Activated CD8-positive, alpha-beta memory T cell treated with anti-CD3 and anti-CD28 coated beads, Interleukin-2, amount 10 ng/mL, durations not matched to agents 7 days and 5 days (primary cell): ENCODE data around the gene VGLL4. TPM values are rescaled to one million over a fixed set of nuclear protein-coding genes. Genes with fewer than 3 reads are reported as not detected.
"Not testable (repeated sequence)": the region's sequence is repeated elsewhere in the genome, so short reads cannot be mapped to it uniquely, and the experiment has no call there.

Source experiments
- ATAC-seq: fragments of 150-1000 bp; cut with Tn5 transposase; one replicate; pipeline ENCODE4 v1.10.0; 2021; ENCODE audit warnings: moderate library complexity
- CTCF ChIA-PET: fragments of 350-600 bp; sonication (Branson Sonifier 250); formaldehyde crosslinking; loops from one replicate; lab custom pipeline; 2021; ENCODE audit warnings: antibody characterized with exemption; lab: Charles Lee
- DNase-seq: peaks from one replicate; pipeline ENCODE4 v3.0.0-alpha.2; 2020
- H3K27ac Mint-ChIP-seq: one replicate; pipeline ENCODE4 v1.8.0; 2021; ENCODE audit warnings: mild to moderate bottlenecking, mixed read lengths
- H3K27me3 Mint-ChIP-seq: one replicate; pipeline ENCODE4 v1.8.0; 2021; ENCODE audit warnings: mixed read lengths
- H3K36me3 Mint-ChIP-seq: one replicate; pipeline ENCODE4 v1.8.0; 2021; ENCODE audit warnings: mild to moderate bottlenecking, mixed read lengths
- H3K4me1 Mint-ChIP-seq: one replicate; pipeline ENCODE4 v1.8.0; 2021; ENCODE audit warnings: mixed read lengths
- H3K4me3 Mint-ChIP-seq: one replicate; pipeline ENCODE4 v1.8.0; 2021; ENCODE audit warnings: mild to moderate bottlenecking, moderate library complexity, mixed read lengths
- H3K9me3 Mint-ChIP-seq: one replicate; pipeline ENCODE4 v1.8.0; 2022; ENCODE audit warnings: low read depth, mixed read lengths
- total RNA-seq, 2 experiments: library from RNA; stranded (reverse); gene quantifications; one replicate each; pipeline ENCODE4 v1.2.3, GENCODE V29; 2021

Gene VGLL4
- total RNA-seq, 2 experiments from 2014 or later, result 45.3 to 53.2 TPM

DNA sequence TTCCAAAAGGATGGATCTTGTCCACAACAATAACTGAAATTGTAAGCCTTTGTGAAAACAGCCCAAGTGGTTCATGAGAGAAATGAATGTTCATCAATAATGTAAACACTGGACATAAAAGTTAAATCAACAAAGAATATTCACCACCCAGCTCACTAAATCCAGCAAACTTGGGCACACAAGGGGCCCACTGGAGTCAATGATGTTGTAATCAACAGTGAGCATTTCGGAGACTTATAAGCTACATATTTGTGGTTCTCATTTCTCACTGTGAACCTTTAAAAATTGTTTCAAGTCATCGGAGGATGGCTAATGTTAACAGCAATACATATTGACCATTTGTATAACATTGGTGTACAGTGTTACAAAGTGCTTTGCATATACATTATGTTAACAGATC, 63.1 kb downstream of the VGLL4 start:
- H3K4me3 Mint-ChIP-seq, result no peak overlapping the region
- DNase-seq (no peak), ATAC-seq (no peak)
- H3K36me3 Mint-ChIP-seq, result peaks cover 14% of the 10 kb centered on the region
- H3K27me3 Mint-ChIP-seq, result no peaks in the 10 kb centered on the region
- CTCF ChIA-PET, result interaction anchor here (0.7 kb wide), 1 partner anchor 200 kb away, joined by 3 read pairs; no protein-coding TSS in a partner anchor
- H3K9me3 Mint-ChIP-seq, result no peaks in the 10 kb centered on the region
- H3K27ac Mint-ChIP-seq, result no peak overlapping the region
- H3K4me1 Mint-ChIP-seq, result peaks cover 15% of the 10 kb centered on the region

DNA sequence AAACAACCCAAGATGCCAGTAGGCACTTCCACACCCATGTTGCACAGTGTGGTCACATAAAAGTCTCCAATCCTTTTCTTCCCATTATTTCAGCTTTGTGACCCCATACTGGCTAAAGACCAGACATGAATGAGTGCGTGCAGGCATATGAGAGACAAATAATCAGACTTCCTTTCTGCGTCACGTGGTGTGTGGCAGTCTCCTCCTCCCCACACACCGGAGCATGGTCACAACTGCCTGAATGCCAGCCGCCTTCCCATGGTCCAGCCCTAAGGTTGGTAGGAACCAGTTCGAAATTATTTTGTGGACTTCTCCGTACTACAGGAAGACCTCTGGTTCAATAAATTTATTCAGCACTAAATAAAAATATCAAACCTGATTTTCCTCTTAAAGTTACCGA, 65.5 kb downstream of the VGLL4 start:
- ATAC-seq (no peak), DNase-seq (no peak)
- Mint-ChIP-seq H3K36me3 (peaks cover 13% of the 10 kb centered on the region), H3K4me1 (peaks cover 5% of the 10 kb centered on the region), H3K9me3 (no peaks in the 10 kb centered on the region), H3K4me3 (no peak overlapping the region), H3K27me3 (no peaks in the 10 kb centered on the region), H3K27ac (no peak overlapping the region)
- CTCF ChIA-PET, result interaction anchor here (1.2 kb wide), 1 partner anchor 198 kb away, joined by 3 read pairs; no protein-coding TSS in a partner anchor

GRCh38 chr3:11576453-11576852, 67.3 kb downstream of the VGLL4 start:
- no peak for ATAC-seq
- Mint-ChIP-seq H3K36me3 (peaks cover 10% of the 10 kb centered on the region), H3K27ac (no peak overlapping the region), H3K4me3 (no peak overlapping the region), H3K27me3 (no peaks in the 10 kb centered on the region), H3K9me3 (no peaks in the 10 kb centered on the region), H3K4me1 (peaks cover 2% of the 10 kb centered on the region)
- CTCF ChIA-PET, result no interaction called here
- no peak for DNase-seq

DNA sequence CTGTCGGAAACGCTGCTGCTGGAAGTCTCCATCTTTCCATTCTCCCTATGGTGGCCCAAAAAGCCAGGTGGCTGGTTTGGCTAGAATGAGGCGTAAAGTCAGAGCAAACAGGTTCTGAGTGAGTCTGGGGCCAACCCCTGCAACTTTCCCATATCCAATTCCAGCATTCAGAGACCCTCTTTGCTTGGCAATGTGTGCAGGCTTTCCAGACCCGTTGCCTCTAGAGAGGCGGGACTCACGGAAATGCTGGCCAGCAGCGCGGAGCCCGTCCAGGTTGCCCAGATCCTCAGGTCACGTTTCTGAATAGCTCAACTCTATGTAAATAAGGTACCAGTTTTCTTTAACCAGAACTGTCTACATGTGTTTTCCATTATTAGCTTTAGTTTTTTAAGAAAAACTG, 68.0 kb downstream of the VGLL4 start:
- Mint-ChIP-seq H3K9me3 (no peaks in the 10 kb centered on the region), H3K36me3 (peaks cover 10% of the 10 kb centered on the region), H3K4me1 (peaks cover 2% of the 10 kb centered on the region), H3K4me3 (no peak overlapping the region), H3K27me3 (no peaks in the 10 kb centered on the region), H3K27ac (no peak overlapping the region)
- no peak for DNase-seq
- ATAC-seq, result no peak
- CTCF ChIA-PET, result no interaction called here

DNA sequence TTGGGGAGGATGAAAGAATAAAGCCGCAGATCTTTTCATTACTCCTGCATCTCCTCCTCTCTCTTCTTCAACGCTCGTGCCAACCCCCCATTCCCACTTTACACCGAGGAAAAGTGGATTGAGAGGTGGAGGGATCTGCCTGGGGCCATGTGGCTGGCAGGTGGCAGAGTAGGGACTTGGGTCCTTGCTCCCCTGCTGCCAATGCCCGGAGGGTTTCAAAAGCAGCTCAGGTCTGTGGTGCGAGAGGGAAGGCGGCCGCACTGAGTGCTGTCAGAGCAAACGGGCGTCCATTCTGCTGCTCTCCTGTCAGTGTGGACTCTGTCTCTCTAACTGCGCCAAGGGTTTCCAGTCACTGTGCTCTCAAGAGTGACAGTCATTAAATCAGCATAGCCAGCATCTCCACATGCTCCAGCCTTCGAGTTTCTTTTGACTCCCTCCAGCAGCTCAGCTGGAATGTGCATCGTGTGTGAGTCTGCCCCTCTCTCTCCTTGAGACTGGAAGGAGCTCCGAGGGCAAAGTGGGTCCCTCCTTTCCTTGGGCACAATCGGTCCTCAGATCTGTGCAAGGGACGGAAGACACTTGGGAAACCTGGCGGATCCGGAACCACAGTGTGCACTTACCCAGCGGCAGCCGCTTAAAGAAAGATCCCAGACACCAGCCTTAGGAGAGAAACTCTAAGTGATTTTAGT, 68.6 kb downstream of the VGLL4 start:
- CTCF ChIA-PET, result no interaction called here

DNA sequence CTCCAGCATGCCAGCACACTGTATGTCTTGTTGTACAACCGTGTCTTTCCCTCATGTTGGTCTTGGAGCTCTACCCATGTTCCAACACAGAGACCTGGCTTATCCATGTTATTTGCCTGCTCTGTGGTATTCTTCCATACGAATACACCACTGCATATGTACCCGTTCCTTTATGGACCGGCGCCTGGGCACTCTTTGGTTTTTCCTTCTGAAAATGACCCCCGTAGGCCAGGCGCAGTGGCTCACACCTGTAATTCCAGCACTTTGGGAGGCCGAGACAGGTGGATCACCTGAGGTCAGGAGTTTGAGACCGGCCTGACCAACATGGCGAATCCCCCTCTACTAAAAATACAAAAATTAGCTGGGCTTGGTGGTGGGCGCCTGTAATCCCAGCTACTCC, 71.1 kb downstream of the VGLL4 start:
- DNase-seq, H3K27me3 Mint-ChIP-seq, CTCF ChIA-PET, H3K9me3 Mint-ChIP-seq, H3K36me3 Mint-ChIP-seq, H3K27ac Mint-ChIP-seq, H3K4me1 Mint-ChIP-seq, H3K4me3 Mint-ChIP-seq, ATAC-seq: not testable (repeated sequence)

More for the DNA sequence above, 68.6 kb downstream of the VGLL4 start:
- Mint-ChIP-seq H3K4me3 (no peak overlapping the region), H3K9me3 (no peaks in the 10 kb centered on the region), H3K27ac (no peak overlapping the region), H3K4me1 (no peaks in the 10 kb centered on the region), H3K27me3 (no peaks in the 10 kb centered on the region), H3K36me3 (peaks cover 6% of the 10 kb centered on the region)
- no peak for ATAC-seq
- no peak for DNase-seq

GRCh38 chr3:11570789-11571495, 72.8 kb downstream of the VGLL4 start:
- Mint-ChIP-seq H3K9me3 (no peaks in the 10 kb centered on the region), H3K4me3 (no peak overlapping the region), H3K36me3 (peaks cover 12% of the 10 kb centered on the region), H3K27ac (no peak overlapping the region), H3K4me1 (no peaks in the 10 kb centered on the region), H3K27me3 (no peaks in the 10 kb centered on the region)
- DNase-seq, result no peak
- ATAC-seq, result no peak
- CTCF ChIA-PET, result no interaction called here

GRCh38 chr3:11570251-11570650, 73.5 kb downstream of the VGLL4 start:
- Mint-ChIP-seq H3K27me3 (no peaks in the 10 kb centered on the region), H3K36me3 (peaks cover 12% of the 10 kb centered on the region), H3K27ac (no peak overlapping the region), H3K4me3 (no peak overlapping the region), H3K4me1 (no peaks in the 10 kb centered on the region), H3K9me3 (no peaks in the 10 kb centered on the region)
- DNase-seq (no peak), ATAC-seq (no peak)
- CTCF ChIA-PET, result no interaction called here

GRCh38 chr3:11569156-11569741, 74.5 kb downstream of the VGLL4 start:
- peak overlapping the region; percentile 45 for H3K27ac Mint-ChIP-seq
- H3K9me3 Mint-ChIP-seq, result no peaks in the 10 kb centered on the region
- ATAC-seq, result no peak
- no peak for DNase-seq
- H3K4me3 Mint-ChIP-seq, result no peak overlapping the region
- CTCF ChIA-PET, result no interaction called here
- peaks cover 12% of the 10 kb centered on the region for H3K36me3 Mint-ChIP-seq
- no peaks in the 10 kb centered on the region for H3K4me1 Mint-ChIP-seq
- H3K27me3 Mint-ChIP-seq, result no peaks in the 10 kb centered on the region

GRCh38 chr3:11568503-11569155, 75.1 kb downstream of the VGLL4 start:
- Mint-ChIP-seq H3K4me1 (no peaks in the 10 kb centered on the region), H3K4me3 (no peak overlapping the region), H3K36me3 (peaks cover 13% of the 10 kb centered on the region), H3K9me3 (no peaks in the 10 kb centered on the region), H3K27me3 (no peaks in the 10 kb centered on the region), H3K27ac (no peak overlapping the region)
- CTCF ChIA-PET, result no interaction called here
- ATAC-seq (no peak), DNase-seq (no peak)

GRCh38 chr3:11567516-11568467, 75.9 kb downstream of the VGLL4 start:
- Mint-ChIP-seq H3K27ac (no peak overlapping the region), H3K36me3 (peaks cover 14% of the 10 kb centered on the region), H3K9me3 (no peaks in the 10 kb centered on the region), H3K4me1 (no peaks in the 10 kb centered on the region), H3K27me3 (no peaks in the 10 kb centered on the region), H3K4me3 (no peak overlapping the region)
- ATAC-seq, result no peak
- CTCF ChIA-PET, result no interaction called here
- DNase-seq, result no peak

DNA sequence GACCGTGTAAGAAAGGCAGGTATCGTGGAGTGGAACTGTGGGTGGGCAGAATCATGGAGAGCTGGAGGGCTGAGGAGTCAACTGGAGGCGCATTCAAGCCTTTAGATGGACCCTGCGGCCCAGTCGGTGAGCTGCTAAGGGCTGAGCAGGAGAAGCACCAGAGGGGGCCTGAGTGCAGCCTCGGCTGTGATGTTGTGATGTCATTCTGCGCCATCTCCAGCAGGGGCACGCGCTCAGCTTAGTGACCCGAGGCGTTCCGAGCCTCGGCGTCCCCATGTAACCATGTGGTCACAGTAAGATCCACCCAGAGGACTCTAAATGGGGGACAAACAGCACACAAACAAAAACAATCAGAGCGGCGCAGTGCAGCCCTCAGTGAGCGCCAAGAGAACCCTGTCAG, 76.8 kb downstream of the VGLL4 start:
- CTCF ChIA-PET, result no interaction called here
- H3K4me1 Mint-ChIP-seq, result no peaks in the 10 kb centered on the region

GRCh38 chr3:11566478-11566877, 77.2 kb downstream of the VGLL4 start:
- Mint-ChIP-seq H3K36me3 (peaks cover 14% of the 10 kb centered on the region), H3K4me3 (no peak overlapping the region), H3K9me3 (no peaks in the 10 kb centered on the region), H3K27ac (no peak overlapping the region), H3K4me1 (no peaks in the 10 kb centered on the region), H3K27me3 (no peaks in the 10 kb centered on the region)
- CTCF ChIA-PET, result no interaction called here
- DNase-seq (no peak), ATAC-seq (no peak)

More for the DNA sequence above, 76.8 kb downstream of the VGLL4 start:
- H3K9me3 Mint-ChIP-seq, result no peaks in the 10 kb centered on the region
- H3K27ac Mint-ChIP-seq, result no peak overlapping the region
- H3K4me3 Mint-ChIP-seq, result no peak overlapping the region
- DNase-seq, result no peak
- H3K27me3 Mint-ChIP-seq, result no peaks in the 10 kb centered on the region
- peaks cover 14% of the 10 kb centered on the region for H3K36me3 Mint-ChIP-seq
- no peak for ATAC-seq
